GM10266 (cell line): ENCODE results near the gene MVD.
"Not testable (repeated sequence)": the region's sequence is repeated elsewhere in the genome, so short reads cannot be mapped to it uniquely, and the experiment has no call there.

Experiments used
- DNase-seq: peaks from one replicate; pipeline ENCODE4 v3.0.0; 2012; ENCODE audit errors: extremely low spot score
- CTCF ChIP-seq: IDR thresholded peaks from 2 replicates; pipeline ENCODE4 v1.5.1; 2012; ENCODE audit warnings: mild to moderate bottlenecking, low read depth; ENCODE audit not compliant: control insufficient read depth, insufficient read depth; ENCODE audit errors: missing control alignments

The MVD gene

DNA sequence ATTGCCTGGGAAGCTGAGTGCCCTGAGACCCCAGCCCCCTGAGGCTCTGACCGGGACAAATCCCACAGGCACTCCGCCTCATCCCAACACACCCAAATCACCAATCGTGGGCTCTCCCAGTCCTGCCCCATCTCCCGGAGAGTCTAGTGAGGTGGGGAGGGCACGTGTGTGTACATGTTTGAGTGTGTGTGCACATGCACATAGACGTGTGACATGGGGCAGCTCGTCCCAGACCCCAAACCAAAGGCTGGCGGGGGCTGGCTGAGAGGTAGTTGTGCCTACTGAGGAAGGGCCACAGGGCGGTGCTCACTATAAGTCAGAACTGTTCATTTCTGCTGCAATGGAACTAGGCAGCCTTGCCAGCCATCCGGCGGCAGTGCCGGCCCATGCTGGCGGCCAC, 14.8 kb upstream of the MVD start:
- DNase-seq: no peak
- no peak for TF ChIP-seq CTCF

GRCh38 chr16:88676502-88677242, 13.8 kb upstream of the MVD start:
- no peak for DNase-seq
- no peak for TF ChIP-seq CTCF

GRCh38 chr16:88673716-88674379, 11.0 kb upstream of the MVD start:
- peak; percentile 78 for DNase-seq
- no peak for TF ChIP-seq CTCF

- no peak for TF ChIP-seq CTCF
- no peak for DNase-seq
Measured at GRCh38 chr16:88672776-88673175, 9.9 kb upstream of the MVD start.

- no peak for DNase-seq
- TF ChIP-seq CTCF: no peak
Measured at GRCh38 chr16:88671806-88672205, 8.9 kb upstream of the MVD start.

DNA sequence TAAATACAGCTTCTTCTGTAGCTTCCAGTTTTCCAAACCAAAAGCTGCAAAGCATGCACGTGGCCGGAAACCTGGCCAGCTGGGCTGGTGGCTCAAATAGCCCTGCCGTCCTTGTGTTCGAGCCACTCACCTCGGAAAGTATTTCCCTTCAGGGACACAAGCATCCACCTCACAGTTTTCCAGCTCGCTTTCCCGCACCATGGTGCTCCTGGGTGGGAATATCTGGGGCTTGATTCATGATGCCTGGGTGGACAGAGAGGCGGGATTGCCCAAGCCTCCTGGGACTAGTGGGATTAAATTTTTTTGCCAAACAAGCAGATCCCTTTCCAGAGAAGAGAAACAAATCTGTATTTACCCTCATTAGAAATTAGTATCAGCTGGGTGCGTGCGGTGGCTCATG, 7.1 kb upstream of the MVD start:
- TF ChIP-seq CTCF: no peak
- no peak for DNase-seq

GRCh38 chr16:88669493-88669892, 6.6 kb upstream of the MVD start:
- not testable (repeated sequence) for DNase-seq

GRCh38 chr16:88667461-88667860, 4.6 kb upstream of the MVD start:
- TF ChIP-seq CTCF: no peak
- no peak for DNase-seq
